ENCODE measurements around the gene PHOX2B.

PHOX2B gene

DNA sequence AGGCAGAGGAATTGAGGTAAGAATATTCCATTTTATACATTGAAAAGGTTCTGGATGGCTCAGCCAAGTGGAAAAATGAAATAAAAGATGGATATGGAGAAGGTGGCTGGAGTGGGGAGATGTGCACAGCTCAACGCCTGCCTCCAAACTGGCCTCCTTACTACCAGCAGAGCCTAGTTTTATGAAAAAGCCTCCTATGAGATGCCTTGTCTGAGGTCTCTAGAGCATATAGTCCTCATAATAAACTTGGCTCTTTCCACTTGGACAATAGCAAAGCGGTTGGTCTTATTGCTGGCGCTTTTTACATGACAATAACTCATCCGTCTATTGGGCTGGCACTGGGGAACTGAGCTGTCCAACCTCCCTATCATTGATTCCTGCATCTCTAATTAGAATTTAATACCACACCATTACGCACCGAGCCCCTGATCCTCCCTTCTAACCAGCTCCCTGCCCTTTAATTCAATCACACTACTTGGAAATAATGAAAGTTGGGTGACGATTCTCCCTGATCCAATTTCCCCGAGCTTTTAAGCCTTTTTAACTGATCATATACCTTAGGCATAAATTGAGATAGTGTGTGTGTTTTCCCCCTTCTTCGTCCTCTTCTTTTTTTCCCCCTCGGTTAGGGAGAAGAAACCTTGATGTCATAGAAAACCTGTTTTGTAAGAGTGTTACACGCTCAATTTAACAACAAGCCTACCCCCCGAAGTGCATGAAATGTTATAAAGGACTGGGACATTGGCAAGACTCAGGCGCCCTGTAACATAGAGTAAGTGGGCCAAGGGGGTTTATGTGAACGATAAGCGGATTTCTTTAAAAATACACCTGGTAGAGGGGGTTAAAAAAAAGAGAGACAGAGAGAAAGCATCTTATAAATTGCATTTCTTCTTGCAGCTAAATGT is at the start of gene PHOX2B:
TSS of gene PHOX2B (minus strand) at position 155 of the 905 bp plus-strand sequence. CDS start at position 40, 115 bp downstream.
- Histone ChIP-seq H3K9ac (ENCODE audit: low read length) (no peak within 1 kb of the TSS), H3K36me3 (replicated peaks; ENCODE audit: insufficient read depth, low read length) (no peaks in the 10 kb centered on the region), H3K4me1 (ENCODE audit: low read length) (no peaks in the 10 kb centered on the region), H3K9me3 (replicated peaks; ENCODE audit: insufficient read depth, low read length) (no peaks in the 10 kb centered on the region), H3K4me2 (ENCODE audit: low read depth, low read length) (no peak within 1 kb of the TSS), H2AFZ (ENCODE audit: low read length) (no peak within 1 kb of the TSS), H3K4me3 (ENCODE audit: low read length) (no peak within 1 kb of the TSS), H3K27ac (ENCODE audit: low read length) (no peak within 1 kb of the TSS), H3K27me3 (replicated peaks; ENCODE audit: insufficient read depth, low read length) (no peaks in the 10 kb centered on the region), H3F3A (ENCODE audit: insufficient read depth, low read length) (no peaks in the 10 kb centered on the region), H4K20me1 (ENCODE audit: insufficient read depth, low read length) (no peaks in the 10 kb centered on the region), H3K9me2 (replicated peaks; ENCODE audit: insufficient read depth, low read length) (no peaks in the 10 kb centered on the region), H3K79me2 (ENCODE audit: low read length) (no peaks in the 10 kb centered on the region)
- no peak for DNase-seq
- TF ChIP-seq EZH2phosphoT487 (IDR thresholded peaks at IDR 0.05; ENCODE audit: low read length) (no peak), EZH2 (optimal IDR thresholded peaks at IDR 0.05; ENCODE audit: low read depth, low read length) (no peak)
- TF ChIP-seq, protein P1, sequence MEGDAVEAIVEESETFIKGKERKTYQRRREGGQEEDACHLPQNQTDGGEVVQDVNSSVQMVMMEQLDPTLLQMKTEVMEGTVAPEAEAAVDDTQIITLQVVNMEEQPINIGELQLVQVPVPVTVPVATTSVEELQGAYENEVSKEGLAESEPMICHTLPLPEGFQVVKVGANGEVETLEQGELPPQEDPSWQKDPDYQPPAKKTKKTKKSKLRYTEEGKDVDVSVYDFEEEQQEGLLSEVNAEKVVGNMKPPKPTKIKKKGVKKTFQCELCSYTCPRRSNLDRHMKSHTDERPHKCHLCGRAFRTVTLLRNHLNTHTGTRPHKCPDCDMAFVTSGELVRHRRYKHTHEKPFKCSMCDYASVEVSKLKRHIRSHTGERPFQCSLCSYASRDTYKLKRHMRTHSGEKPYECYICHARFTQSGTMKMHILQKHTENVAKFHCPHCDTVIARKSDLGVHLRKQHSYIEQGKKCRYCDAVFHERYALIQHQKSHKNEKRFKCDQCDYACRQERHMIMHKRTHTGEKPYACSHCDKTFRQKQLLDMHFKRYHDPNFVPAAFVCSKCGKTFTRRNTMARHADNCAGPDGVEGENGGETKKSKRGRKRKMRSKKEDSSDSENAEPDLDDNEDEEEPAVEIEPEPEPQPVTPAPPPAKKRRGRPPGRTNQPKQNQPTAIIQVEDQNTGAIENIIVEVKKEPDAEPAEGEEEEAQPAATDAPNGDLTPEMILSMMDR (IDR thresholded peaks at IDR 0.05; ENCODE audit: low read length) = no peak

DNA sequence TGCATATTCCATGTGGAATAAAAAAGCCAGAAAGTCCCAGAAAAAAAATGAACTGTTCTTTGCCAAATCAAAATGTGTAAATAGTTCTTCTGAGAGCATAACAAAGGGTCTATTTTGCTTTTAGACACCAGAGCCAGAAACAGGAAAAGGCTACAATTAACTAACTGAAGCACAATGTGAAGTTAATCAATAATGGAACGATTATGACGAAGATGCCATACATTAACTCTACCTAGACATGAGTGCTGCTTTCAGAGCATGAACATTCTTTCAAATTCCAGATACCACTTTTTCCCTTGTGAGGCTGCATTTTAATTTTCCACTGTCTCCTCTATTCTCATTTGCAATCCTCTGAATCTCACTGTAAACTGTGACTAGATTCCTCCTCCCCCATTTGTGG is 48.7 kb upstream of the PHOX2B start:
- Histone ChIP-seq H2AFZ (ENCODE audit: low read length) (no peak overlapping the region), H3K9me2 (replicated peaks; ENCODE audit: insufficient read depth, low read length) (no peaks in the 10 kb centered on the region), H3K4me3 (ENCODE audit: low read length) (no peak overlapping the region), H3K27ac (ENCODE audit: low read length) (no peak overlapping the region), H4K20me1 (ENCODE audit: insufficient read depth, low read length) (no peaks in the 10 kb centered on the region), H3K4me1 (ENCODE audit: low read length) (no peaks in the 10 kb centered on the region), H3K4me2 (ENCODE audit: low read depth, low read length) (no peak overlapping the region), H3K9ac (ENCODE audit: low read length) (no peak overlapping the region), H3K27me3 (replicated peaks; ENCODE audit: insufficient read depth, low read length) (no peaks in the 10 kb centered on the region), H3K79me2 (ENCODE audit: low read length) (no peaks in the 10 kb centered on the region), H3F3A (ENCODE audit: insufficient read depth, low read length) (no peaks in the 10 kb centered on the region), H3K9me3 (replicated peaks; ENCODE audit: insufficient read depth, low read length) (no peaks in the 10 kb centered on the region), H3K36me3 (replicated peaks; ENCODE audit: insufficient read depth, low read length) (no peaks in the 10 kb centered on the region)
- TF ChIP-seq EZH2phosphoT487 (IDR thresholded peaks at IDR 0.05; ENCODE audit: low read length) (no peak), EZH2 (optimal IDR thresholded peaks at IDR 0.05; ENCODE audit: low read depth, low read length) (no peak)
- TF ChIP-seq, protein P1 (IDR thresholded peaks at IDR 0.05; ENCODE audit: low read length) = no peak
- DNase-seq = no peak

DNA sequence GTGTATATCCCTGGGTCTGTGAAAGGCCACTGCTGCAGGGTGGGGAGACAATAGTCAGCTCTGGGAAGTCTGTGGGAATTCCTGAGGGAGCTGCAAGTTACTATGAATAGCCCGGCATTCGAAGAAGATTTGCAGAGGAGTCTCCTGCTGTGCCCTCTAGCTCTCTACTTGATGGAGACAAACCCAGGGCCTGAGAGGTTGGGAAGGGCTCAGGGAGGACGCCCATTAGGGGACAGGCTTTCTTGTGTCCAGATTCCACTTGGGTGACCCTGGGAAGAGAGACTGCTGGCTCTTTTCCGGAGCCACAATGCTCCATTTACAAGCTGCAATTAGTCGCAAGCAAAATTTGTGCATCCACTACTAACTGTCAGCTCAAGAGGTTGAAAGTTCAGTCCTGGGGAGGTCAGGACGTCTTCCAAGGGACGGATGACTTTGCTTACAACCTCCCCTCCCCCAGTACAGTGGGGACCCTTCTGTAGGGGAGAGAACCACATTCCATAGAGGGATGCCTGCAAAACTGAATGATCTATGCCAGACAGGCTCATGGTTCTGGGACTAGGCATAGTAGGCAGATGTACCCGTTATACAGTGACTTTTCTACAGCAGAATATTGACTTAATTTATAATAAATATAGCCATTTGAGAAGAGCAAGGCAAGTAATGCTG is 48.2 kb upstream of the PHOX2B start:
- TF ChIP-seq EZH2 (optimal IDR thresholded peaks at IDR 0.05; ENCODE audit: low read depth, low read length) (no peak), EZH2phosphoT487 (IDR thresholded peaks at IDR 0.05; ENCODE audit: low read length) (no peak)
- TF ChIP-seq, protein P1 (IDR thresholded peaks at IDR 0.05; ENCODE audit: low read length) = no peak
- no peaks in the 10 kb centered on the region for H3K4me1 ChIP-seq (ENCODE audit: low read length)
- no peak overlapping the region for H3K4me2 ChIP-seq (ENCODE audit: low read depth, low read length)
- no peak overlapping the region for H3K4me3 ChIP-seq (ENCODE audit: low read length)
- H3K27me3 ChIP-seq (replicated peaks; ENCODE audit: insufficient read depth, low read length) = no peaks in the 10 kb centered on the region
- no peak for DNase-seq
- H2AFZ ChIP-seq (ENCODE audit: low read length) = no peak overlapping the region
- H3K36me3 ChIP-seq (replicated peaks; ENCODE audit: insufficient read depth, low read length) = no peaks in the 10 kb centered on the region
- H3K9me2 ChIP-seq (replicated peaks; ENCODE audit: insufficient read depth, low read length) = no peaks in the 10 kb centered on the region
- no peaks in the 10 kb centered on the region for H3K79me2 ChIP-seq (ENCODE audit: low read length)
- H4K20me1 ChIP-seq (ENCODE audit: insufficient read depth, low read length) = no peaks in the 10 kb centered on the region
- no peaks in the 10 kb centered on the region for H3F3A ChIP-seq (ENCODE audit: insufficient read depth, low read length)
- H3K27ac ChIP-seq (ENCODE audit: low read length) = no peak overlapping the region
- no peak overlapping the region for H3K9ac ChIP-seq (ENCODE audit: low read length)
- no peaks in the 10 kb centered on the region for H3K9me3 ChIP-seq (replicated peaks; ENCODE audit: insufficient read depth, low read length)
